ENCODE data around the gene KRT25.

Gene KRT25

GRCh38 chr17:40799859-40800258 lies 44.7 kb upstream of the KRT25 start, which contains the start of gene KRT28:
TSS of gene KRT28 (minus strand) at chr17:40799959. CDS start at chr17:40799893, 66 bp downstream.
- WGBS (ENCODE audit: extremely low coverage, insufficient coverage, insufficient read length): no CpG with 5 or more reads among the region's 3 CpGs

GRCh38 chr17:40796846-40797245 lies 41.7 kb upstream of the KRT25 start:
- WGBS (ENCODE audit: extremely low coverage, insufficient coverage, insufficient read length): no CpG with 5 or more reads among the region's 27 CpGs

More at GRCh38 chr17:40799859-40800258, 44.7 kb upstream of the KRT25 start, which contains the start of gene KRT28:
- DNase-seq: no peak
- H3K18ac ChIP-seq (ENCODE audit: low read length): no peak within 1 kb of the TSS
- H3K79me1 ChIP-seq (ENCODE audit: low read length): no peaks in the 10 kb centered on the region
- H4K8ac ChIP-seq (ENCODE audit: low read depth, low read length): no peak within 1 kb of the TSS
- H3K36me3 ChIP-seq (ENCODE audit: control insufficient read depth in 1 of 2, insufficient read depth in 2 of 2, low read length in 2 of 2): no peaks in the 10 kb centered on the region
- H4K91ac ChIP-seq (ENCODE audit: low read depth, low read length): no peak within 1 kb of the TSS
- no peak within 1 kb of the TSS for H3K14ac ChIP-seq (ENCODE audit: low read length)
- H2BK120ac ChIP-seq (ENCODE audit: insufficient read depth, low read length, poor library complexity): no peak within 1 kb of the TSS
- no peak within 1 kb of the TSS for H2BK5ac ChIP-seq (ENCODE audit: low read depth, low read length, poor library complexity)
- H3K9ac ChIP-seq (ENCODE audit: low read length): no peak within 1 kb of the TSS
- H3K4ac ChIP-seq (ENCODE audit: low read depth, low read length): no peak within 1 kb of the TSS
- H4K12ac ChIP-seq (ENCODE audit: low read depth, low read length): no peak within 1 kb of the TSS
- H3K79me2 ChIP-seq (ENCODE audit: control insufficient read depth, insufficient read depth, low read length, poor library complexity): no peaks in the 10 kb centered on the region
- H3K4me3 ChIP-seq (ENCODE audit: low read depth, low read length): no peak within 1 kb of the TSS
- H3K4me2 ChIP-seq (ENCODE audit: low read length): no peak within 1 kb of the TSS
- no peak within 1 kb of the TSS for H3K27ac ChIP-seq (ENCODE audit: low read depth, low read length)
- peaks cover 1% of the 10 kb centered on the region for H3K9me3 ChIP-seq (ENCODE audit: insufficient read depth, low read depth, low read length)
- H3K23ac ChIP-seq (ENCODE audit: low read length): no peak within 1 kb of the TSS
- no peaks in the 10 kb centered on the region for H3K4me1 ChIP-seq (ENCODE audit: control insufficient read depth in 1 of 2, insufficient read depth in 2 of 2, low read length in 2 of 2)
- H2AFZ ChIP-seq (ENCODE audit: insufficient read depth, low read length, poor library complexity): no peak within 1 kb of the TSS
- H2BK12ac ChIP-seq (ENCODE audit: low read length): no peak within 1 kb of the TSS
- no peaks in the 10 kb centered on the region for H3K27me3 ChIP-seq (ENCODE audit: insufficient read depth, low read length)
- H2AK5ac ChIP-seq (ENCODE audit: low read length): no peak within 1 kb of the TSS

GRCh38 chr17:40795019-40795667 lies 40.0 kb upstream of the KRT25 start:
- Histone ChIP-seq H2AK5ac (ENCODE audit: low read length) (no peak overlapping the region), H4K8ac (ENCODE audit: low read depth, low read length) (no peak overlapping the region), H3K18ac (ENCODE audit: low read length) (no peak overlapping the region), H2BK12ac (ENCODE audit: low read length) (no peak overlapping the region), H3K4me2 (ENCODE audit: low read length) (no peak overlapping the region), H2AFZ (ENCODE audit: insufficient read depth, low read length, poor library complexity) (no peak overlapping the region), H3K14ac (ENCODE audit: low read length) (no peak overlapping the region), H3K23ac (ENCODE audit: low read length) (no peak overlapping the region), H3K36me3 (ENCODE audit: control insufficient read depth in 1 of 2, insufficient read depth in 2 of 2, low read length in 2 of 2) (no peaks in the 10 kb centered on the region), H3K27me3 (ENCODE audit: insufficient read depth, low read length) (no peaks in the 10 kb centered on the region), H4K91ac (ENCODE audit: low read depth, low read length) (no peak overlapping the region), H3K4me1 (ENCODE audit: control insufficient read depth in 1 of 2, insufficient read depth in 2 of 2, low read length in 2 of 2) (no peaks in the 10 kb centered on the region), H3K9ac (ENCODE audit: low read length) (peak overlapping the region; percentile 31), H3K4ac (ENCODE audit: low read depth, low read length) (no peak overlapping the region), H4K12ac (ENCODE audit: low read depth, low read length) (no peak overlapping the region), H2BK5ac (ENCODE audit: low read depth, low read length, poor library complexity) (no peak overlapping the region), H3K79me1 (ENCODE audit: low read length) (no peaks in the 10 kb centered on the region), H3K9me3 (ENCODE audit: insufficient read depth, low read depth, low read length) (peaks cover 1% of the 10 kb centered on the region), H2BK120ac (ENCODE audit: insufficient read depth, low read length, poor library complexity) (no peak overlapping the region), H3K27ac (ENCODE audit: low read depth, low read length) (no peak overlapping the region), H3K4me3 (ENCODE audit: low read depth, low read length) (no peak overlapping the region), H3K79me2 (ENCODE audit: control insufficient read depth, insufficient read depth, low read length, poor library complexity) (no peaks in the 10 kb centered on the region)
- no CpG with 5 or more reads among the region's 10 CpGs for WGBS (ENCODE audit: extremely low coverage, insufficient coverage, insufficient read length)
- no peak for DNase-seq

More at GRCh38 chr17:40796846-40797245, 41.7 kb upstream of the KRT25 start:
- Histone ChIP-seq H2AFZ (ENCODE audit: insufficient read depth, low read length, poor library complexity) (no peak overlapping the region), H2BK5ac (ENCODE audit: low read depth, low read length, poor library complexity) (no peak overlapping the region), H3K79me1 (ENCODE audit: low read length) (no peaks in the 10 kb centered on the region), H3K4ac (ENCODE audit: low read depth, low read length) (no peak overlapping the region), H3K27me3 (ENCODE audit: insufficient read depth, low read length) (no peaks in the 10 kb centered on the region), H3K4me2 (ENCODE audit: low read length) (no peak overlapping the region), H3K79me2 (ENCODE audit: control insufficient read depth, insufficient read depth, low read length, poor library complexity) (no peaks in the 10 kb centered on the region), H3K18ac (ENCODE audit: low read length) (no peak overlapping the region), H2BK12ac (ENCODE audit: low read length) (no peak overlapping the region), H3K27ac (ENCODE audit: low read depth, low read length) (no peak overlapping the region), H3K9me3 (ENCODE audit: insufficient read depth, low read depth, low read length) (peaks cover 1% of the 10 kb centered on the region), H3K23ac (ENCODE audit: low read length) (no peak overlapping the region), H3K4me3 (ENCODE audit: low read depth, low read length) (no peak overlapping the region), H3K14ac (ENCODE audit: low read length) (no peak overlapping the region), H4K12ac (ENCODE audit: low read depth, low read length) (no peak overlapping the region), H3K36me3 (ENCODE audit: control insufficient read depth in 1 of 2, insufficient read depth in 2 of 2, low read length in 2 of 2) (no peaks in the 10 kb centered on the region), H2AK5ac (ENCODE audit: low read length) (no peak overlapping the region), H3K9ac (ENCODE audit: low read length) (no peak overlapping the region), H3K4me1 (ENCODE audit: control insufficient read depth in 1 of 2, insufficient read depth in 2 of 2, low read length in 2 of 2) (no peaks in the 10 kb centered on the region), H4K91ac (ENCODE audit: low read depth, low read length) (no peak overlapping the region), H2BK120ac (ENCODE audit: insufficient read depth, low read length, poor library complexity) (no peak overlapping the region), H4K8ac (ENCODE audit: low read depth, low read length) (no peak overlapping the region)
- no peak for DNase-seq

GRCh38 chr17:40794466-40794865 lies 39.3 kb upstream of the KRT25 start:
- no peak overlapping the region for H4K8ac ChIP-seq (ENCODE audit: low read depth, low read length)
- no peak overlapping the region for H4K12ac ChIP-seq (ENCODE audit: low read depth, low read length)
- no peak overlapping the region for H3K4me3 ChIP-seq (ENCODE audit: low read depth, low read length)
- no peak overlapping the region for H2BK5ac ChIP-seq (ENCODE audit: low read depth, low read length, poor library complexity)
- no peak overlapping the region for H3K4ac ChIP-seq (ENCODE audit: low read depth, low read length)
- H3K4me2 ChIP-seq (ENCODE audit: low read length): no peak overlapping the region
- DNase-seq: no peak
- no peak overlapping the region for H2AFZ ChIP-seq (ENCODE audit: insufficient read depth, low read length, poor library complexity)
- no peak overlapping the region for H3K18ac ChIP-seq (ENCODE audit: low read length)
- no peaks in the 10 kb centered on the region for H3K27me3 ChIP-seq (ENCODE audit: insufficient read depth, low read length)
- no peak overlapping the region for H2AK5ac ChIP-seq (ENCODE audit: low read length)
- H3K79me2 ChIP-seq (ENCODE audit: control insufficient read depth, insufficient read depth, low read length, poor library complexity): no peaks in the 10 kb centered on the region
- H3K9me3 ChIP-seq (ENCODE audit: insufficient read depth, low read depth, low read length): peaks cover 1% of the 10 kb centered on the region
- no peak overlapping the region for H4K91ac ChIP-seq (ENCODE audit: low read depth, low read length)
- H3K4me1 ChIP-seq (ENCODE audit: control insufficient read depth in 1 of 2, insufficient read depth in 2 of 2, low read length in 2 of 2): no peaks in the 10 kb centered on the region
- H3K9ac ChIP-seq (ENCODE audit: low read length): no peak overlapping the region
- WGBS (ENCODE audit: extremely low coverage, insufficient coverage, insufficient read length): no CpG with 5 or more reads among the region's 2 CpGs
- no peak overlapping the region for H2BK12ac ChIP-seq (ENCODE audit: low read length)
- H3K36me3 ChIP-seq (ENCODE audit: control insufficient read depth in 1 of 2, insufficient read depth in 2 of 2, low read length in 2 of 2): no peaks in the 10 kb centered on the region
- H3K79me1 ChIP-seq (ENCODE audit: low read length): no peaks in the 10 kb centered on the region
- no peak overlapping the region for H3K23ac ChIP-seq (ENCODE audit: low read length)
- H3K14ac ChIP-seq (ENCODE audit: low read length): no peak overlapping the region
- no peak overlapping the region for H3K27ac ChIP-seq (ENCODE audit: low read depth, low read length)
- no peak overlapping the region for H2BK120ac ChIP-seq (ENCODE audit: insufficient read depth, low read length, poor library complexity)
